Body of pancreas (tissue), 4 donors: Measurements from ENCODE around the gene PSMB5.

ENCODE experiments used
- POLR2A ChIP-seq, 3 donors: fragments of 450-650 bp; IDR thresholded peaks; one replicate each; pipeline ENCODE4 v1.6.1; 2016; ENCODE audit warnings: antibody characterized with exemption in 3 of 3, mild to moderate bottlenecking in 2 of 3
- TF ChIP-seq, protein P1 (sequence below), 7 experiments: fragments of 450-650 bp in 4 of 7; fragments of 200-600 bp in 3 of 7; sonication (generic) in 3 of 7; IDR thresholded peaks; one replicate each; pipeline ENCODE4 v1.5.1; 2016 to 2019; ENCODE audit warnings: antibody characterized with exemption in 7 of 7

DNA sequence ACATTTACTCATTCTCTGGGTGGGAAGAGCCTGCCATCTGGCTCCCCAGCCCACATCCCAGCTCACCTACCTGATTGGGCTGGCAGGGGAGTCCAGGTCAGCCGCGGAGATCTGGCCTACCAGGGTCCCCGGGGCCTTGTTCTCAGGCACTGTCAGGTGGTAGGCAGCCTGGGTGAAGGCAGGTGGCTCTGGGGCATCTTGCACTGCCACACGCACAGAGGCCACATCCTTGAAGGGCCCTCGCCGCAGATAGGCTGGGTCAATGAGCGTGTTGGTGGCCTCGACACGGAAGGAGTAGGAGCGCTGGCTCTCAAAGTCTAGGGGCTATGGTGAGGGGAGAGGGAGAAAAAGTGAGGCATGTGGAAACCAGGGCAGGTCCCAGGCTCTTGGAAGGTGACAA is 18.7 kb upstream of the PSMB5 start:
- TF ChIP-seq, protein P1, sequence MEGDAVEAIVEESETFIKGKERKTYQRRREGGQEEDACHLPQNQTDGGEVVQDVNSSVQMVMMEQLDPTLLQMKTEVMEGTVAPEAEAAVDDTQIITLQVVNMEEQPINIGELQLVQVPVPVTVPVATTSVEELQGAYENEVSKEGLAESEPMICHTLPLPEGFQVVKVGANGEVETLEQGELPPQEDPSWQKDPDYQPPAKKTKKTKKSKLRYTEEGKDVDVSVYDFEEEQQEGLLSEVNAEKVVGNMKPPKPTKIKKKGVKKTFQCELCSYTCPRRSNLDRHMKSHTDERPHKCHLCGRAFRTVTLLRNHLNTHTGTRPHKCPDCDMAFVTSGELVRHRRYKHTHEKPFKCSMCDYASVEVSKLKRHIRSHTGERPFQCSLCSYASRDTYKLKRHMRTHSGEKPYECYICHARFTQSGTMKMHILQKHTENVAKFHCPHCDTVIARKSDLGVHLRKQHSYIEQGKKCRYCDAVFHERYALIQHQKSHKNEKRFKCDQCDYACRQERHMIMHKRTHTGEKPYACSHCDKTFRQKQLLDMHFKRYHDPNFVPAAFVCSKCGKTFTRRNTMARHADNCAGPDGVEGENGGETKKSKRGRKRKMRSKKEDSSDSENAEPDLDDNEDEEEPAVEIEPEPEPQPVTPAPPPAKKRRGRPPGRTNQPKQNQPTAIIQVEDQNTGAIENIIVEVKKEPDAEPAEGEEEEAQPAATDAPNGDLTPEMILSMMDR (IDR thresholded peaks at IDR 0.05), result no peak
- TF ChIP-seq POLR2A (IDR thresholded peaks at IDR 0.05), result no peak
